ENCODE results near the gene TMEM130.

DNA sequence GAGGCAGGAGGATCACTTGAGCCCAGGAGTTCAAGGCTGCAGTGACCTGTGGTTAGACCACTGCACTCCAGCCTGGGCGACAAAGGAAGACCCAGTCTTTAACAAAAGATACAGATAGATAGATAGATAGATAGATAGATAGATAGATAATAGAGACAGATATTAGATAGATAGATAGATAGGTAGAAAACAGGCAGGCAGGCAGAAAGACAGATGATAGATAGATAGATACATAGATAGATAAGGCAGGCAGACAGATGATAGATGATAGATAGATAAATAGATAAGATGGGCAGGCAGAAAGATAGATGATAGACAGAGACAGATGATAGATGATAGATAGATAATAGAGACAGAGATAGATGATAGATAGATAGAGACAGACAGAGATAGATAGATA, 54.5 kb downstream of the TMEM130 start:
- no peak for TF ChIP-seq POLR2AphosphoS5 (IDR thresholded peaks at IDR 0.05; ENCODE audit: low read depth, low read length)
- no peak for TF ChIP-seq TAF1 (IDR thresholded peaks at IDR 0.05; ENCODE audit: low read depth, low read length)

Measured in GM12891 (cell line).